Hepatocyte (in vitro differentiated cells): ENCODE results near the gene SLC15A3. TPM values are rescaled to one million over a fixed set of nuclear protein-coding genes. Genes with fewer than 3 reads are reported as not detected.

Experiments
- DNase-seq: peaks from one replicate; pipeline ENCODE4 v3.0.0-alpha.2; 2016; ENCODE audit warnings: low spot score
- H2AFZ ChIP-seq: fragments of 200-600 bp; sonication (generic); 2 replicates; pipeline ENCODE4 v1.6.0; 2016; ENCODE audit warnings: antibody characterized with exemption, mild to moderate bottlenecking
- H3K27ac ChIP-seq: fragments of 200-600 bp; sonication (generic); 2 replicates; pipeline ENCODE4 v1.5.1; 2016; ENCODE audit warnings: mild to moderate bottlenecking
- H3K27me3 ChIP-seq: fragments of 200-600 bp; sonication (generic); 2 replicates; pipeline ENCODE4 v1.6.1; 2016
- H3K36me3 ChIP-seq: fragments of 200-600 bp; sonication (generic); replicated peaks from 2 replicates; pipeline ENCODE4 v1.5.1; 2016; ENCODE audit warnings: low read depth; ENCODE audit not compliant: insufficient read depth
- H3K4me1 ChIP-seq: fragments of 200-600 bp; sonication (generic); 2 replicates; pipeline ENCODE4 v1.5.1; 2016; ENCODE audit warnings: mild to moderate bottlenecking, moderate library complexity; ENCODE audit not compliant: insufficient read depth
- H3K4me2 ChIP-seq: fragments of 200-600 bp; sonication (generic); 2 replicates; pipeline ENCODE4 v1.6.0; 2016
- H3K4me3 ChIP-seq: fragments of 200-600 bp; sonication (generic); 2 replicates; pipeline ENCODE4 v1.5.1; 2016; ENCODE audit warnings: mild to moderate bottlenecking
- H3K79me2 ChIP-seq: fragments of 200-600 bp; sonication (generic); 2 replicates; pipeline ENCODE4 v1.6.0; 2017; ENCODE audit warnings: mild to moderate bottlenecking
- H3K9me2 ChIP-seq: fragments of 200-600 bp; sonication (generic); replicated peaks from 2 replicates; pipeline ENCODE4 v1.6.0; 2017; ENCODE audit warnings: mild to moderate bottlenecking; ENCODE audit not compliant: insufficient read depth
- H3K9me3 ChIP-seq: fragments of 200-600 bp; sonication (generic); 2 replicates; pipeline ENCODE4 v1.5.1; 2016; ENCODE audit warnings: low read depth, mild to moderate bottlenecking
- H4K20me1 ChIP-seq: fragments of 200-600 bp; sonication (generic); 2 replicates; pipeline ENCODE4 v1.6.0; 2016; ENCODE audit warnings: mild to moderate bottlenecking; ENCODE audit not compliant: insufficient read depth, poor library complexity, severe bottlenecking
- CTCF ChIP-seq: fragments of 200-600 bp; sonication (generic); IDR thresholded peaks from 2 replicates; pipeline ENCODE4 v1.5.1; 2016; ENCODE audit warnings: antibody characterized with exemption, mild to moderate bottlenecking; ENCODE audit not compliant: poor library complexity
- EZH2 ChIP-seq: fragments of 200-600 bp; sonication (generic); IDR thresholded peaks from 2 replicates; pipeline ENCODE4 v1.6.1; 2016; ENCODE audit warnings: antibody characterized with exemption, mild to moderate bottlenecking, borderline replicate concordance
- EZH2phosphoT487 ChIP-seq: fragments of 200-600 bp; sonication (generic); IDR thresholded peaks from one replicate; pipeline ENCODE4 v1.6.1; 2018; ENCODE audit warnings: antibody characterized with exemption, mild to moderate bottlenecking, low read depth, moderate library complexity; ENCODE audit not compliant: unreplicated experiment, severe bottlenecking
- WGBS: methylation state at CpG from one replicate; pipeline ENCODE4 v1.1.6; 2016; ENCODE audit warnings: low lambda C conversion rate; ENCODE audit errors: missing lambda C conversion rate; 5-methylcytosine and 5-hydroxymethylcytosine counted together
- polyA plus RNA-seq: library from polyadenylated mRNA; unstranded; fragments of >200 nt; fragmentation: Nextera tagmentation; extraction: Ambion mirVana; gene quantifications from 2 replicates; pipeline ENCODE4 v1.2.1, GENCODE V29; 2016
- total RNA-seq: library from RNA; depleted of rRNA; stranded (reverse); fragments of >200 nt; gene quantifications from 2 replicates; pipeline ENCODE4 v1.2.3, GENCODE V29; 2014

Gene SLC15A3
- total and polyA plus RNA-seq, 2 experiments from 2014 or later = 0.56 to 3.3 TPM

- peak; percentile 56 for DNase-seq
- H2AFZ ChIP-seq = peak overlapping the region; percentile 40
These were observed 907 bp downstream of the SLC15A3 start for GRCh38 chr11:60950933-60951605.

GRCh38 chr11:60950024-60950423, 2.0 kb downstream of the SLC15A3 start:
- WGBS = 85% methylated on average over 6 of the region's 6 CpGs
- Histone ChIP-seq H3K79me2 (no peaks in the 10 kb centered on the region), H3K4me2 (no peak overlapping the region), H3K9me3 (no peaks in the 10 kb centered on the region), H3K36me3 (no peaks in the 10 kb centered on the region), H3K4me3 (no peak overlapping the region), H3K27me3 (peaks cover 35% of the 10 kb centered on the region), H2AFZ (no peak overlapping the region), H3K27ac (no peak overlapping the region), H4K20me1 (no peaks in the 10 kb centered on the region), H3K4me1 (peaks cover 3% of the 10 kb centered on the region), H3K9me2 (no peaks in the 10 kb centered on the region)
- no peak for TF ChIP-seq EZH2
- TF ChIP-seq EZH2phosphoT487 = no peak
- TF ChIP-seq CTCF = no peak
- DNase-seq = no peak

More at GRCh38 chr11:60950933-60951605, 907 bp downstream of the SLC15A3 start:
- 8% methylated on average over 49 of the region's 86 CpGs for WGBS
- no peaks in the 10 kb centered on the region for H4K20me1 ChIP-seq
- no peak overlapping the region for H3K4me3 ChIP-seq
- peak; percentile 40 for TF ChIP-seq EZH2
- TF ChIP-seq EZH2phosphoT487 = no peak
- peak overlapping the region; percentile 81 for H3K4me2 ChIP-seq
- H3K36me3 ChIP-seq = no peaks in the 10 kb centered on the region
- peaks cover 35% of the 10 kb centered on the region for H3K27me3 ChIP-seq
- no peaks in the 10 kb centered on the region for H3K9me2 ChIP-seq
- H3K9me3 ChIP-seq = no peaks in the 10 kb centered on the region
- peaks cover 3% of the 10 kb centered on the region for H3K4me1 ChIP-seq
- H3K79me2 ChIP-seq = no peaks in the 10 kb centered on the region
- H3K27ac ChIP-seq = no peak overlapping the region

GRCh38 chr11:60948250-60948649, 3.7 kb downstream of the SLC15A3 start:
- 82% methylated on average over 5 of the region's 5 CpGs for WGBS
- Histone ChIP-seq H3K79me2 (no peaks in the 10 kb centered on the region), H3K27ac (no peak overlapping the region), H3K27me3 (peaks cover 35% of the 10 kb centered on the region), H3K4me2 (no peak overlapping the region), H3K4me3 (no peak overlapping the region), H3K36me3 (no peaks in the 10 kb centered on the region), H2AFZ (no peak overlapping the region), H3K9me3 (no peaks in the 10 kb centered on the region), H3K9me2 (no peaks in the 10 kb centered on the region), H3K4me1 (peaks cover 3% of the 10 kb centered on the region), H4K20me1 (no peaks in the 10 kb centered on the region)
- TF ChIP-seq EZH2 (no peak), EZH2phosphoT487 (no peak), CTCF (no peak)
- DNase-seq = no peak

- H3K36me3 ChIP-seq = no peaks in the 10 kb centered on the region
- no peaks in the 10 kb centered on the region for H3K9me3 ChIP-seq
- H3K4me1 ChIP-seq = peaks cover 3% of the 10 kb centered on the region
- H2AFZ ChIP-seq = no peak overlapping the region
- no peaks in the 10 kb centered on the region for H3K9me2 ChIP-seq
- TF ChIP-seq CTCF = no peak
- no peak for TF ChIP-seq EZH2
- TF ChIP-seq EZH2phosphoT487 = no peak
- no peak overlapping the region for H3K4me2 ChIP-seq
- no peak overlapping the region for H3K27ac ChIP-seq
- no peaks in the 10 kb centered on the region for H4K20me1 ChIP-seq
- H3K79me2 ChIP-seq = no peaks in the 10 kb centered on the region
- 36% methylated on average over 2 of the region's 2 CpGs for WGBS
- DNase-seq = no peak
- H3K27me3 ChIP-seq = peaks cover 30% of the 10 kb centered on the region
- H3K4me3 ChIP-seq = no peak overlapping the region
These were observed 4.3 kb downstream of the SLC15A3 start for GRCh38 chr11:60947700-60948099.
